ENCODE measurements around the gene CETP.

The CETP gene

DNA sequence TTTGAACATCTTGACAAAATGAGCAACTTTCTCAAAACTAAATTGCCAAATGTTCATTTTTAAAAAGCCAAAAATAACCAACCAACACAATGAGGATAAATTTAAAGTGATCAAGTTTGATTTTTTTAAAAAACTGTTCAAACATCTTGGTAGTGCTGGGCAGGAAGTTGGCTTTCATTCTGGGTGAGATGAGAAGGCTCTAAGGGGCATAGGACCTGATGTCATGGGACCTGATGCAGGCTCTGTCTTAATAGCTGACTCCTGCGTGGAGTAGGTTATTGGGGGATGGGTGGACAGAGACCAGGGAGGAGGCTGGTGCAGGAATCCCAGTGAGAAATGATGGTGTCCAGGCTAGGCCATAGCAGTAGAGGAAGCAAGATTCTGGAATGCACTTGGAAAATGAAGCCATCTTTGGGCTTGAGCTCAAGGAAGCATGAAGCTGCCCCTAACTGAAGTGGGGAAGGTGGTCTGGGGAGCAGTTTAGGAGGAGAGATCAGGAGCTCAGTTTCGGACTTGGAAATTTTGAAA is 48.0 kb downstream of the CETP start:
- TF ChIP-seq, protein P1, sequence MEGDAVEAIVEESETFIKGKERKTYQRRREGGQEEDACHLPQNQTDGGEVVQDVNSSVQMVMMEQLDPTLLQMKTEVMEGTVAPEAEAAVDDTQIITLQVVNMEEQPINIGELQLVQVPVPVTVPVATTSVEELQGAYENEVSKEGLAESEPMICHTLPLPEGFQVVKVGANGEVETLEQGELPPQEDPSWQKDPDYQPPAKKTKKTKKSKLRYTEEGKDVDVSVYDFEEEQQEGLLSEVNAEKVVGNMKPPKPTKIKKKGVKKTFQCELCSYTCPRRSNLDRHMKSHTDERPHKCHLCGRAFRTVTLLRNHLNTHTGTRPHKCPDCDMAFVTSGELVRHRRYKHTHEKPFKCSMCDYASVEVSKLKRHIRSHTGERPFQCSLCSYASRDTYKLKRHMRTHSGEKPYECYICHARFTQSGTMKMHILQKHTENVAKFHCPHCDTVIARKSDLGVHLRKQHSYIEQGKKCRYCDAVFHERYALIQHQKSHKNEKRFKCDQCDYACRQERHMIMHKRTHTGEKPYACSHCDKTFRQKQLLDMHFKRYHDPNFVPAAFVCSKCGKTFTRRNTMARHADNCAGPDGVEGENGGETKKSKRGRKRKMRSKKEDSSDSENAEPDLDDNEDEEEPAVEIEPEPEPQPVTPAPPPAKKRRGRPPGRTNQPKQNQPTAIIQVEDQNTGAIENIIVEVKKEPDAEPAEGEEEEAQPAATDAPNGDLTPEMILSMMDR (IDR thresholded peaks at IDR 0.05; ENCODE audit: extremely low read depth, insufficient read depth, missing control alignments), result no peak
- no peak for DNase-seq (ENCODE audit: low spot score)
- in situ Hi-C loops (cut with MboI; ENCODE audit: low pct_unique_long_range_greater_than_20kb, low sequenced_read_pairs, unreplicated experiment), result no loop called here

DNA sequence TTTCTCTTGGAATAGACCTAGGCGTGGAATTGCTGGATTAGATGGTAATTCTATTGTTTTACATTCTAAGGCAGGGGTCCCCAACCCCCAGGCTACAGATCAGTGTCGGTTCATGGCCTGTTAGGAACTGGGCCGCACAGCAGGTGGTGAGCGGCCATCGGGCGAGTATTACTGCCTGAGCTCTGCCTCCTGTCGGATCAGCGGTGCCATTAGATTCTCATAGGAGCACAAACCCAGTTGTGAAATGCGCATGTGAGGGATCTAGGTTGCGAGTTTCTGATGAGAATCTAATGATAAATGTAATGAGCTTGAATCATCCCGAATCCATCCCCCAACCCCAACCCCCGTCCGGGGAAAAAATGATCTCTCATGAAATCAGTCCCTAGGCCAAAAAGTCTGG is 50.6 kb downstream of the CETP start:
- TF ChIP-seq, protein P1 (IDR thresholded peaks at IDR 0.05; ENCODE audit: extremely low read depth, insufficient read depth, missing control alignments), result no peak
- in situ Hi-C loops (cut with MboI; ENCODE audit: low pct_unique_long_range_greater_than_20kb, low sequenced_read_pairs, unreplicated experiment), result no loop called here
- no peak for DNase-seq (ENCODE audit: low spot score)

DNA sequence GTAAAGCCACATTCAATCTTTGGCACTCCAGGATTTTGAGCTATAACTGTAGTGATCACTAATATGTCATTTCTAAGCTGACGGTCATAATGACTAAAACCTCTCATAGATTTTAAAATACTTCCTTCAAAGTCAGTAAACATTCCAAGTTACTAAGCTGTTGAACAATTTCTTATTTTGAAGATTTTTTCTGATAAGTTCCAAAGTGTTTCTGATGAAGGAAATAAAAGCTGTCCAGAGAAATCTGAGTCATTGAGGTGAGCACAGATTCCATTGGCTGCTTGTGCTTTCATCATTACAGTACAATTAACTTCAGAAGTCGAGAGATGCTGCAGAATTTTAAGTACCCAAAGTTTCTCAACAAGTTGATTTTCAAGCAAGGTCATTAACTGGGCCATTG is 51.5 kb downstream of the CETP start:
- TF ChIP-seq, protein P1 (IDR thresholded peaks at IDR 0.05; ENCODE audit: extremely low read depth, insufficient read depth, missing control alignments), result no peak
- no peak for DNase-seq (ENCODE audit: low spot score)
- in situ Hi-C loops (cut with MboI; ENCODE audit: low pct_unique_long_range_greater_than_20kb, low sequenced_read_pairs, unreplicated experiment), result no loop called here

DNA sequence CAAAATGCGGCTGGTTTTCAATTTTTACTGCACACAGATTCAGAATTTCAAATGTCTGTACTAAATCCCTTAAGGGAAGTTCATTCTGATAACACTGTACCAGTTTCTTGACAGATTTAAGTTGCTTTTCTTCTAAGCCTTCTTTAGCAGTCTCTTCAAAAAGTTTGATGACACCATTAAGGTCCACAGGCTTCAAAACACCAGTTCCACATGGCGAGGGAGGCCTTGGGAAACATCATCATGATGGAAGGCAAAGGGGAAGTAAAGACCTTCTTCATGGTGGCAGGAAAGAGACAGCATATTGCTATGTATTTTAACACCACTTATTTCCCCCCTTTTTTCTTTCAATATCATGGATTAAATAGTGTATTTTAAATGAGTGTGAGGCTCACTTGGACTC is 52.2 kb downstream of the CETP start:
- TF ChIP-seq, protein P1 (IDR thresholded peaks at IDR 0.05; ENCODE audit: extremely low read depth, insufficient read depth, missing control alignments), result no peak
- in situ Hi-C loops (cut with MboI; ENCODE audit: low pct_unique_long_range_greater_than_20kb, low sequenced_read_pairs, unreplicated experiment), result no loop called here
- no peak for DNase-seq (ENCODE audit: low spot score)

DNA sequence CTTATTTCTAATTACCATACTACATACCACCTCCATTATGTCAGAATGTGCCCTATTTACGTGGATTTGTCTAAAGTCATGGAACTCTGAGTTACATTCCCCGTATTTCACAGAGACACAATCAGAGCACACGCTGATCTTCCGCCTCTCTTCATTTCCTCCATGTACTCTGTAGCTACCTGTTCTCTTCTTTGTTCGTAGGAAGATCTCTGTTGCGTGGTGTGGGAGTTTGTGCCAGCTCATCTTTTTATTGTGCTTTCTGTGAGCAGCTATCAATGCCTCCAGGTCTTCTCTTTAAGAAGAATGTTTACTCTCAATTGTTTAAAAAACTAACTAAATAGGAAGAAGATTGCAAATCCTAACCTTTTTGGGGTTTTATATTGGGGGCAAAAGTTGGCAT is 54.6 kb downstream of the CETP start:
- TF ChIP-seq, protein P1 (IDR thresholded peaks at IDR 0.05; ENCODE audit: extremely low read depth, insufficient read depth, missing control alignments), result no peak
- DNase-seq (ENCODE audit: low spot score), result no peak
- in situ Hi-C loops (cut with MboI; ENCODE audit: low pct_unique_long_range_greater_than_20kb, low sequenced_read_pairs, unreplicated experiment), result no loop called here

DNA sequence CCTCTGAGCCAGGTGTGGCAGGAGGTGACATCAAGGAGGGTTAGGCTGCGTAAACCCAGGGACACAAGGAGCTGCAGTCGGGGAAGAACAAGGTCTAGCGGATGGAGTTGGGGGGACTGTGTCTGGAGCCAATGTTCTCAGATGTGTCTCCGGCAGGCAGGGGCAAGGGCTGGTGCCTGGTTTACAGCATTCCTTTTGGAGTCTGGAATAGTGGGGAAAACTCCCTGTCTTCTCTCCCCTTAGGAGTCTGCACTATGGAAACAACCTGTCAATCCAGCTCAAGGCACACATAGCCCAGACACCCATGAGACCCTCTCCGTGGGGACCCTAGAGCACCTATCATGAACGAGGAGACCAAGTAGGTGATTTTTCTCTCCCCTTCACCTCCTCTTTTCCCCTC is 55.1 kb downstream of the CETP start:
- TF ChIP-seq, protein P1 (IDR thresholded peaks at IDR 0.05; ENCODE audit: extremely low read depth, insufficient read depth, missing control alignments), result no peak
- no peak for DNase-seq (ENCODE audit: low spot score)
- in situ Hi-C loops (cut with MboI; ENCODE audit: low pct_unique_long_range_greater_than_20kb, low sequenced_read_pairs, unreplicated experiment), result no loop called here

DNA sequence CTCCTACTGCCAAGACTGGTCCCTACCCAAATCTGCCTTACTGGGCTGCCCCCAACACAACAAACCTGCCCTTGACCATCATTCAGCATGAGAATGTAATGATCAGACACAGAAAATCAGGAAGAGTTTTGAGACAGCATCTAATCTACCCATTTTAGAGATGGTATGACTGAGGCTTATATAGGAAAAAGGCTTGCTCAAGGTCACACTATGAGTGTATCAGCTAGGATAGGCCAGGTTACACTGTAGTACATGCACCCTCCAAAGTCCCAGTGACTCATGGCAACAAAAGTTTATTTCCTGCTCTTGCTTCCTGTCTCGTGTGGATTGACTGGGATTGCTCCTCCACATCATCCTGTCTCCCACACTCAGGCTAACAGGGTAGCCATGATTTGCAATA is 55.5 kb downstream of the CETP start:
- DNase-seq (ENCODE audit: low spot score), result no peak
- TF ChIP-seq, protein P1 (IDR thresholded peaks at IDR 0.05; ENCODE audit: extremely low read depth, insufficient read depth, missing control alignments), result no peak
- in situ Hi-C loops (cut with MboI; ENCODE audit: low pct_unique_long_range_greater_than_20kb, low sequenced_read_pairs, unreplicated experiment), result no loop called here

Measured in GM13977 (cell line).